Measurements from ENCODE around the gene B3GAT3. TPM values are rescaled to one million over a fixed set of nuclear protein-coding genes. Genes with fewer than 3 reads are reported as not detected.
"Not testable (repeated sequence)": the region's sequence is repeated elsewhere in the genome, so short reads cannot be mapped to it uniquely, and the experiment has no call there.

B3GAT3 gene
- total RNA-seq, 4 donors from 2014 or later = 20.3 to 33.3 (median 22.1) TPM

DNA sequence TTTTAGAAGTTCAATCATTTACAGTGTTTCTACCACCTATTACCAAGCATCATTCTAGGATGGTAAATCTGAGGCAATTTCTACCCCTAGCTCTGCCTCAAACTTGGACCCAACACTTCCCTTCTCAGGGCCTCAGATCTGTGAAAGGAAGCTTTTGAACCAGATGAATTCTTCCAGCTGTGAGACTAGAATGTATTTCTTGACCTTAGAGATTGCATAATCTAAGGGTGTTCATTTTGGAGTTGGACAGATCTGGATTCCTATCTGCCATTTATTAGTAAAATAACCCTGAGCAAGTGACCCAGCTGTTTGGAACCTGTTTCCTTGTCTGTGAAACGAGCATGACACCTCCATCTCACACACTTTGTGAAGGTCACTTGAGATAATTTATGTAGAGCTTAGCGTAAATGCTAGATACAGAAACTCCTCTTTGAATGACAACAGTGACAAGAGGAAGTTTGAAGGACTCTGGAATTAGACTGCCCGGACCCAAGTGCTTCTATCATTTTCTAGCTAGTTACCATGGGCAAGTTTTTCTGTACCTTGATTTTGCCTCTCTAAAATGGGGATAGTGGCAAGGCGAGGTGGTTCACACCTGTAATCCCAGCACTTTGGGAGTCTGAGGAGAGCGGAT is 35.1 kb upstream of the B3GAT3 start:
- H3K4me1 ChIP-seq = peaks cover 7 to 16% (median 8%) of the 10 kb centered on the region in 4 donors
- H3K27me3 ChIP-seq = no peaks in the 10 kb centered on the region
- no peak overlapping the region for H3K4me3 ChIP-seq
- no peaks in the 10 kb centered on the region for H3K9me3 ChIP-seq
- peaks cover 0 to 4% (median 2%) of the 10 kb centered on the region in 4 donors for H3K36me3 ChIP-seq
- DNase-seq (ENCODE audit: extremely low spot score) = no peak
- no peak for TF ChIP-seq POLR2AphosphoS5 (IDR thresholded peaks at IDR 0.05)
- TF ChIP-seq EP300 (IDR thresholded peaks at IDR 0.05) = no peak
- TF ChIP-seq, protein P1, sequence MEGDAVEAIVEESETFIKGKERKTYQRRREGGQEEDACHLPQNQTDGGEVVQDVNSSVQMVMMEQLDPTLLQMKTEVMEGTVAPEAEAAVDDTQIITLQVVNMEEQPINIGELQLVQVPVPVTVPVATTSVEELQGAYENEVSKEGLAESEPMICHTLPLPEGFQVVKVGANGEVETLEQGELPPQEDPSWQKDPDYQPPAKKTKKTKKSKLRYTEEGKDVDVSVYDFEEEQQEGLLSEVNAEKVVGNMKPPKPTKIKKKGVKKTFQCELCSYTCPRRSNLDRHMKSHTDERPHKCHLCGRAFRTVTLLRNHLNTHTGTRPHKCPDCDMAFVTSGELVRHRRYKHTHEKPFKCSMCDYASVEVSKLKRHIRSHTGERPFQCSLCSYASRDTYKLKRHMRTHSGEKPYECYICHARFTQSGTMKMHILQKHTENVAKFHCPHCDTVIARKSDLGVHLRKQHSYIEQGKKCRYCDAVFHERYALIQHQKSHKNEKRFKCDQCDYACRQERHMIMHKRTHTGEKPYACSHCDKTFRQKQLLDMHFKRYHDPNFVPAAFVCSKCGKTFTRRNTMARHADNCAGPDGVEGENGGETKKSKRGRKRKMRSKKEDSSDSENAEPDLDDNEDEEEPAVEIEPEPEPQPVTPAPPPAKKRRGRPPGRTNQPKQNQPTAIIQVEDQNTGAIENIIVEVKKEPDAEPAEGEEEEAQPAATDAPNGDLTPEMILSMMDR (IDR thresholded peaks at IDR 0.05) = no peak
- no peak for TF ChIP-seq POLR2A (IDR thresholded peaks at IDR 0.05; ENCODE audit: low read depth)
- no peak overlapping the region for H3K27ac ChIP-seq (replicated peaks in 1 of 4)
- intact Hi-C loops (cut with DNase I) = no loop called here
- WGBS = 63% methylated on average over 5 of the region's 5 CpGs

DNA sequence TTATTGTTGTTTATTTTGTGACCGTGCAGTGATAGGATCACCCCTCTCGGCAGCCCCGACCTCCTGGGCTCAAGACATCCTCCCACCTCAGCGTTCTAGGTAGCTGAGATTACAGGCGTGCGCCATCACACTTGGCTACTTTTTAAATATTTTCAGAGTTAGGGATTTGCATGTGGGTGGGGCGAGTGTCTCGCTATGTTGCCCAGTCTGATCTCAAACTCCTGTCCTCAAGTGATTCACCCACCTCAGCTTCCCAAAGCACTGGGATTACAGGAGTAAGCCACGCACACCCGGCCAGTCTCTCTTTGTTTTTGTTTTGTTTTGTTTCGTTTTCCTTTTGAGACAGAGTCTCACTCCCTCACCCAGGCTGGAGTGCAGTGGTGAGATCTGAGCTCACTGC is 32.5 kb upstream of the B3GAT3 start:
- Histone ChIP-seq H3K9me3 (no peaks in the 10 kb centered on the region), H3K27me3 (no peaks in the 10 kb centered on the region), H3K4me1 (peaks cover 15 to 30% (median 20%) of the 10 kb centered on the region in 4 donors), H3K36me3 (peaks cover 6 to 9% (median 8%) of the 10 kb centered on the region in 4 donors), H3K27ac (replicated peaks in 1 of 4) (no peak overlapping the region), H3K4me3 (no peak overlapping the region)
- no peak for TF ChIP-seq POLR2A (IDR thresholded peaks at IDR 0.05; ENCODE audit: low read depth)
- TF ChIP-seq, protein P1 (IDR thresholded peaks at IDR 0.05) = no peak
- no peak for TF ChIP-seq EP300 (IDR thresholded peaks at IDR 0.05)
- TF ChIP-seq POLR2AphosphoS5 (IDR thresholded peaks at IDR 0.05) = no peak
- intact Hi-C loops (cut with DNase I) = no loop called here
- no peak for DNase-seq (ENCODE audit: extremely low spot score)
- 89% methylated on average over 9 of the region's 11 CpGs for WGBS

DNA sequence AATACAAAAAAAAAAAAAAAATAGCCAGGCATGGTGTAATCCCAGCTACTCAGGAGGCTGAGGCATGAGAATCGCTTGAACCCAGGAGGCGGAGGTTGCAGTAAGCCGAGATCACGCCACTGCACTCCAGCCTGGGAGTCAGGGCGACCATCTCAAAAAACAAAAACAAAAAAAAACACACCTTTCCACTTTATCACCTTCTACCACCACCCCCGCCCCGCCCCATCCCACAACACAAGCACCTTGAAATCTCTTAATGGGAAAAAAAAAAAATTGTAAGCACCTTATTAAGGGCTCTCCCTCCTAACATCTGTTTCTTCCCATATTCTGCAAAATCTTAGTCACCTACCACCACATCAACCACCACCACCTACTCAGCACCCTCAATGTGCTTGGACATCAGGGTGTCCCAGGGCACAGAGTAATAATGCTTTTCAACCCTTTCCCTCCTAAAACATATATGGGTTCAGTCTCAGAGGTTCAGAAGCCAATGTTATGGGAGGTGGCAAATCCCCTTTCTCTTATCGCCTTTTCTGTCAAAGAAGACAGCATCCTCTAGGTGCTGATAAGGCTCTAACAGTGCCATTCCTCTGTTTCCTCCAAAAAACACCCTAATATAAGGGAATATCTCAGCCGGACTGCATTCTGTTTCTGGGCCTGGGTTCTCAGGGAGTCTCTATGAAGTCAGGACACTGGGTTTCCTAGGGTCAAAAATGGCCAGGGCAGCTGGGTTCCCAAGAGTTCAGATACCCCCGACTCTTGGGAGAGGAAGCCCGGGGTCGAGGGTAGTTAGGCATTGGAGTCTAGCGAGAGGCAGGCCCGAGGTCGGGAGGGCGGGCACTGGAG is 30.6 kb upstream of the B3GAT3 start:
- intact Hi-C loops (cut with DNase I) = no loop called here
- Histone ChIP-seq H3K36me3 (peaks cover 13 to 28% (median 26%) of the 10 kb centered on the region in 4 donors), H3K4me3 (peak overlapping the region; percentile 72 to 93 (median 88)), H3K4me1 (peaks cover 15 to 31% (median 24%) of the 10 kb centered on the region in 4 donors), H3K27ac (replicated peaks in 1 of 4) (peak overlapping the region; percentile 88 to 96 (median 94)), H3K9me3 (no peaks in the 10 kb centered on the region), H3K27me3 (no peaks in the 10 kb centered on the region)
- no peak for DNase-seq (ENCODE audit: extremely low spot score)
- WGBS = 57% methylated on average over 10 of the region's 16 CpGs
- TF ChIP-seq, protein P1 (IDR thresholded peaks at IDR 0.05) = no peak
- no peak for TF ChIP-seq POLR2AphosphoS5 (IDR thresholded peaks at IDR 0.05)
- no peak for TF ChIP-seq POLR2A (IDR thresholded peaks at IDR 0.05; ENCODE audit: low read depth)
- TF ChIP-seq EP300 (IDR thresholded peaks at IDR 0.05) = no peak

DNA sequence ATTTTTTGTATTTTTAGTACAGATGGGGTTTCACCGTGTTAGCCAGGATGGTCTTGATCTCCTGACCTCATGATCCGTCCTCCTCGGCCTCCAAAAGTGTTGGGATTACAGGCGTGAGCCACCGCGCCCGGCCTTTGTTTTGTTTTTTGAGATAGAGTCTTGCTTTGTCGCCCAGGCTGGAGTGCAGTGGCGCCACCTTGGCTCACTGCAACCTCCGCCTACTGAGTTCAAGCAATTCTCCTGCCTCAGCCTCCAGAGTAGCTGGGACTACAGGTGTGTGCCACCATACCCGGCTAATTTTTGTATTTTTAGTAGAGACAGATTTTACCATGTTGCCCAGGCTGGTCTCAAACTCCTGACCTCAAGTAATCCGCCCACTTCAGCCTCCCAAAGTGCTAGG is 28.5 kb upstream of the B3GAT3 start:
- H3K9me3 ChIP-seq; intact Hi-C loops (cut with DNase I); DNase-seq (ENCODE audit: extremely low spot score); H3K27me3 ChIP-seq; H3K27ac ChIP-seq (replicated peaks in 1 of 4); H3K4me3 ChIP-seq: not testable (repeated sequence)
- Histone ChIP-seq H3K36me3 (peaks cover 13 to 29% (median 27%) of the 10 kb centered on the region in 4 donors), H3K4me1 (peaks cover 30 to 46% (median 38%) of the 10 kb centered on the region in 4 donors)
- 96% methylated on average over 12 of the region's 12 CpGs for WGBS

DNA sequence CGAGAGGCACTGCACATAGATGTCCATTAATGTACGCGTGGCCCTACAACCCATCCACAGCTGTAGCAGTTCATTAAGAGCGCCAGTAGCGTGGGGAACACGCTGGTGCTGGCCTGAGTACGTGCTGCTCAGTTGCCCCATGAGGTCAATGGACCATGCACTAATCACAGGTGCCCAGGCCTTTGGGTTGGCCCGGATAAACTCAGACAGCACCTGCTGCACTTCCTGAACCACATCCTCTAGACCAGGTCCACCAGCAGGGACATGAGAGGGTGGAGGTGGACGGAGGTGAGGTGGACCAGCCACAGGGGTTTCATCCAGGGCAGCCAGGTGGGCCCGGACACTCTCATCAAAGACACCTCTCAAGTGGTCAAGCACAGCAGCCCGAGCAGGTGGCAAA is 27.7 kb upstream of the B3GAT3 start:
- Histone ChIP-seq H3K9me3 (no peaks in the 10 kb centered on the region), H3K4me3 (no peak overlapping the region), H3K36me3 (peaks cover 13 to 30% (median 28%) of the 10 kb centered on the region in 4 donors), H3K4me1 (peaks cover 38 to 54% (median 46%) of the 10 kb centered on the region in 4 donors), H3K27me3 (no peaks in the 10 kb centered on the region), H3K27ac (replicated peaks in 1 of 4) (no peak overlapping the region)
- WGBS = 91% methylated on average over 11 of the region's 11 CpGs
- no peak for DNase-seq (ENCODE audit: extremely low spot score)
- intact Hi-C loops (cut with DNase I) = no loop called here
- TF ChIP-seq, protein P1 (IDR thresholded peaks at IDR 0.05) = no peak

Measured in esophagus muscularis mucosa (tissue), 4 donors.